Inferior parietal cortex (tissue), 1 donor: ENCODE results near the gene NINJ2.

Experiments used
- DNase-seq: peaks from one replicate; pipeline ENCODE4 v3.0.0-alpha.2; 2016; ENCODE audit errors: extremely low spot score

The NINJ2 gene

GRCh38 chr12:614411-614970 is 48.8 kb downstream of the NINJ2 start:
- no peak for DNase-seq

GRCh38 chr12:613996-614395 is 49.2 kb downstream of the NINJ2 start:
- DNase-seq = no peak

DNA sequence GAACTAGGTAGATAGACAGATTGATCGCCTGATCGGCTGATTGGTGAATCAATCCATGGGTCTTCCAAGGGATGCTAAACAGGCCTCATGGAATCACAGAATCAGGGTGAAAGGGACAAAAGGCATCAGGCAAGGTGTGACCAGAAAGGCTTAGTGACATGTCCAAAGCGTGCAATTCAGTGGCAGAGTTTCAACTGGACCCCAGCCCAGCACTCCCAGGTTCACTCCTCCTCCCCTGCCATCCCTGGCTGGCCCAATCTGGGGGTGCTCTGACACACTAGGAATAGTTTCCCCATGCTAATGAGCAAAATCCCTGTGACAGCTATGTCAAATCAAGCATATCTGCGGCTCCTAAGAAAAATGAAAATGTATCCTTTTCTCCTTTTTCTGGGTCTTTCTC is 50.4 kb downstream of the NINJ2 start:
- no peak for DNase-seq

GRCh38 chr12:612293-612692 is 51.0 kb downstream of the NINJ2 start:
- DNase-seq = no peak

DNA sequence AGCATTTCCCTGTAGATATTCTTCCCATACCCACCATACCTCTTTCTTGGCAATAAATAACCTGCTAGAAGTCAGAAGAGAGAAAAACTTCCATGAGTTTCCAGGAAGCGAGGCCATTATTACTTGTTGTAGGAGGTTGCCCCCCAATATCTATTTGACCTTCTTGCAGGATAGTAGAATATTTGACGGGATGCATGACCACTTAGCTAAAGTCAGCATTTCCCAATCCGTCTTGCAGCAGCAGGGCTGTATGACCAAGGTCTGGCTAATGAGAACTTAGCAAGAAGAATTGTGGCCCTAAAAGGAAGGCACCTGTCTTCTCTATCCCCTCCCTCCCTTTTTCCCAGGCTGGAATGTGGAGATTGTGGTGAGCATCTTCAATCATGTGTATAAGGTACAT is 51.5 kb downstream of the NINJ2 start:
- DNase-seq = no peak

DNA sequence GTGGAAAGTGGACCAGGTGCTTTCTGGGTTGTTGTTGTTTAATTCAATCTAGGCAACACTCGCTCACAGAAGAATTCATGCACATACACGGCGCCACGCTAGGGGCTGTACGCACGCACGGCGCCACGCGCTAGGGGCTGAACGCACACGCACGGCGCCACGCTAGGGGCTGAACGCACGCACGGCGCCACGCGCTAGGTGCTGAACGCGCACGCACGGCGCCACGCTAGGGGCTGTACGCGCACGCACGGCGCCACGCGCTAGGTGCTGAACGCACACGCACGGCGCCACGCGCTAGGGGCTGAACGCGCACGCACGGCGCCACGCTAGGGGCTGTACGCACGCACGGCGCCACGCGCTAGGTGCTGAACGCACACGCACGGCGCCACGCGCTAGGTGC is 54.3 kb downstream of the NINJ2 start:
- no peak for DNase-seq

- no peak for DNase-seq
Measured at GRCh38 chr12:608413-608812, 54.8 kb downstream of the NINJ2 start.

- DNase-seq = no peak
Measured at GRCh38 chr12:607541-608001, 55.7 kb downstream of the NINJ2 start.

DNA sequence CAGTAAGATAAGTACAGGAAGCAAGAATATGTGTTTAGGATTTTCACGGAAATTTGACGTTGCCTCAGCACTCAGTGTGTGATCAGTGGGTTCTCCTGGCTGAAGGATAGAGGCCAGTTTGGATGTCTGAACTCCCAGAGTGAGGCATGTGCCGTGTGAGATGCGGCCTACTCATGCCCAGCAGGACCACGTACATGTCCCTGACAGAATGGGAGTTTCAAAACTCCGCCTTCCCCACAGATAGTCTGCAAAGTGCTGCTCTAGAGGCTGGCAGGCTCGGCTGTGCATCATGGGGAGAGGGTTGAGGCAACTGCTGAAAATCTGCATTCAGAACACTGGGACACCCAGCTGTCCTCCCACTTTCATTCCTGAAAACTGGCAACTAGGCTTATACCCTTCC is 58.3 kb downstream of the NINJ2 start:
- no peak for DNase-seq

DNA sequence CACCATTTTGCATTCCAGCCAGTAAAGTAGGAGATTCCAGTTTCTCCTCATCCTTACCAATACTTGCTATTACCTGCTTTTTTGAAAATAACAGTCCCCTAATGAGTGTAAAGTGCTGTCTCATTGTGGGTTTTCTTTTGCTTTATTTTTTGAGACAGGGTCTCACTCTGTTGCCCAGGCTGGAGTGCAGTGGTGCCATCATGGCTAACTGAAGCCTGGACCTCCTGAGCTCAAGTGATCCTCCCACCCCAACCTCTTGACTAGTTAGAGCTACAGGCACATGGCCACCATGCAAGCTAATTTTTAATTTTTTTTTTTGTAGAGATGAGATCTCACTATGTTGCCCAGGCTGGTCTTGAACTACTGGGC is 60.6 kb downstream of the NINJ2 start:
- no peak for DNase-seq

GRCh38 chr12:601976-602699 is 61.1 kb downstream of the NINJ2 start:
- DNase-seq = no peak

DNA sequence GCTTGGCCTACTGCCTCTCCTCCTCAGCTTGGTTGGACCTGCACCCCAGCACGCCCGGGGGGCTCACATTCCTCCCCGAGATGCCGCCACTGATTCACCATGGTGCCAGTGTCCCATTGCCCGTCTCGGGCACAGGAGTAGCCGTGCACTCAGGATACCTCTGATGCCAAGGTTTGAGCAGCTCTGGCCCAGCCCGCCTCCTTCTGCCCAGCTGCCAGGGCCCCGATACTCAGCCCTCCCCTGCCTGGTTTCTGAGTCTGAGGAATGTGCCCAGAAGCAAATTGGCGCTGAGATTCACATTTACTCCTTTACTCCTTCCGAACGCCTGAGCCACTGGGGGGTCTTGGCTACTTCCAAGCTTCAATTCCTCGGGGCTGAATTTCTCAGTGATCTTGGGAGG is 63.5 kb downstream of the NINJ2 start:
- no peak for DNase-seq

DNA sequence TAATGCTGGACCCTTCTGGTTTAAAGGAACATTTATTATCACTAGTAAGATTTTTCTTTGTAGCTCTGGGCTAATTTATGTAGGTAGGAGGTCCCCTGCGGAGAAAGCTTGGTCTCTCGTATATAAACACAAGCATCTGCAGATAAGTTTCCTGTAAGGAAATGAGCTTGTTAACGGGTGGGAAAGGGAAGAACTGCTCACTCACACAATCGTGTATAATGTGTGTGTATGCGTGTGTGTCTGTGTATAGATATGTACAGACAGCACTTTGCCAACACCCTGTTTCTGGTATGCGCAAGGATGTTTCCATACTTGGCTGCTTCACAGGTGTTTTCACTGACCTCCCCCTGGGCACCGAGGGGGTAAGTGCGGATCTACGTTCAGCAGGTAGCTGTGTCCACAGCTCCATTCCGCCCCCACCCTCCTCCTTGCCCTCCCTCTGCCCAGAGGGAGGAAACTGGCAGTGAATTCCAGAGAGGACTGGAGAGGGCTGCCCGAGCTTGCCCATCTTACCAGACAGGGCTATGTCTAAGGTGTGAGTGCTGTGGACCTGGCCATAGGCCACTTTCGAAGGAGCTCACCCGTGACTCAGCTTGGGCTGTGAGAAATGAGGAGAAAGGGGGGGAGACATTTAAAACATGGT is 65.2 kb downstream of the NINJ2 start:
- no peak for DNase-seq

- DNase-seq = no peak
Measured at GRCh38 chr12:593396-594270, 69.6 kb downstream of the NINJ2 start.

GRCh38 chr12:592024-592505 is 71.2 kb downstream of the NINJ2 start:
- DNase-seq = no peak

DNA sequence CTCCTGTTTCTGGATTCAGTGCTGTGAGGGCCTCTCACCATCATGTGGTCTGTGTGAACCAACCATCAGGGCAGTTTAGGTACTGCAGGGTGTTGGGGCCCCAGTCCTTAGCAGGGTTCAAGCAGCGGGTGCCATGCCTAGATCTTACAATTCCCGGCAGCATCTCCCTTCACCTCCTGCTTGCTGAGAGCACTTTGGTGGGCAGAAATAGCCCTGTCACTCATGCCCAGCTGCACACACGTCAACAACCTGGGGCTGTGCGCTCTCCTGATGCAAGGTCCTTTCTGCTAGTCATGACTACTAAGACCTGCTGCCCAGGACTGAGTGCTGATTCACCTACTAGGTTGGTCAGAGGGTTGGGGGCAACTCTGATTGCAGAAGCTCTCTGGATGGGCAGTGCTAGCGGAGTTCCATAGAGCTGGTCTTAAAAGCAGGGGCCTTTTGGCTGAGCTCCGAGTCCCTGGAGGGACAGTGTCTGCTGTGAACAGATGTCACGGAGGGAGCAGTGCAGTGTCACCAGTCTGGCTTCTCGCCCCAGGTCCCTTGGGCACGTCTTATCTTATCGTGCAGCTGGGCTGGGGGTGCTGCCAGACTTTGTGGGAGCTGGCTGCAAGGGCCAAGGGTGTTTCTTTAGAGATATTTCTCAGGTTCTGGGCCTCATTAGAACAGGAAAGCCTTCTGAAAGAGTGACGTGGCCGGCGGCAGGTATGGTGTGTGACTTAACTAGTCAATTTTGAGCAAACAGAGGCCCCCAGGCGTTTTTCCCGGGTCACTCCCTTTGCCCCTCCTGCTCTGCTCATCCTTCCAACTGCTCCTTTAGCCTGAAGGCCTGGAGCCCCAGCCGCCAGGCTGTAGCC is 71.8 kb downstream of the NINJ2 start:
- DNase-seq = peak; percentile 37

DNA sequence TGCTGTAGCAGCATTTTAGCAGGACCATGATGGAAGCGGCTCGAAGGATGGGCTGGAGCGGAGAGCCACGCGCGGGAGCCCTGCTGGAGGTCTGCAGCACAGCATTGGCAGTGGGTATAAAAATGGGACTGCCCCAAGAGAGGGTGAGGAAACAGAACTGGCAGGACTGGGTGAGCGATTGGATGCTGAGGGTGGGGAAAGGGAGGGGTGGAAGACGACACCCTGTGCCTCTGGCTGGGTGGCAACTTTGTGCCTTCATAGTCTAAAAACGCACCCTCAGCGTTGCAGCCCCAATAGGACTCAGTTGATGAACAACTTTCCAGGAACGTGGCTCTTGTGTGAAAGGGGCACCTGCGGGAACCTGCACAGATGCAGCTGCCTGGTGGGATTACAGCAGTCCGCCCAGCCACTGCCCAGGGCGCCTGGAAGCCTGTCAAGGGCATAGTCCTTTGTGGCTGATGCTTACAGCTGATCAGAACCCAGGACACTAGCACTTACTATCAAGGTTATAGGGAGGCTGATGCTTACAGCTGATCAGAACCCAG is 73.0 kb downstream of the NINJ2 start:
- no peak for DNase-seq

GRCh38 chr12:588646-589045 is 74.6 kb downstream of the NINJ2 start:
- DNase-seq = no peak

GRCh38 chr12:588024-588322 is 75.3 kb downstream of the NINJ2 start:
- no peak for DNase-seq

DNA sequence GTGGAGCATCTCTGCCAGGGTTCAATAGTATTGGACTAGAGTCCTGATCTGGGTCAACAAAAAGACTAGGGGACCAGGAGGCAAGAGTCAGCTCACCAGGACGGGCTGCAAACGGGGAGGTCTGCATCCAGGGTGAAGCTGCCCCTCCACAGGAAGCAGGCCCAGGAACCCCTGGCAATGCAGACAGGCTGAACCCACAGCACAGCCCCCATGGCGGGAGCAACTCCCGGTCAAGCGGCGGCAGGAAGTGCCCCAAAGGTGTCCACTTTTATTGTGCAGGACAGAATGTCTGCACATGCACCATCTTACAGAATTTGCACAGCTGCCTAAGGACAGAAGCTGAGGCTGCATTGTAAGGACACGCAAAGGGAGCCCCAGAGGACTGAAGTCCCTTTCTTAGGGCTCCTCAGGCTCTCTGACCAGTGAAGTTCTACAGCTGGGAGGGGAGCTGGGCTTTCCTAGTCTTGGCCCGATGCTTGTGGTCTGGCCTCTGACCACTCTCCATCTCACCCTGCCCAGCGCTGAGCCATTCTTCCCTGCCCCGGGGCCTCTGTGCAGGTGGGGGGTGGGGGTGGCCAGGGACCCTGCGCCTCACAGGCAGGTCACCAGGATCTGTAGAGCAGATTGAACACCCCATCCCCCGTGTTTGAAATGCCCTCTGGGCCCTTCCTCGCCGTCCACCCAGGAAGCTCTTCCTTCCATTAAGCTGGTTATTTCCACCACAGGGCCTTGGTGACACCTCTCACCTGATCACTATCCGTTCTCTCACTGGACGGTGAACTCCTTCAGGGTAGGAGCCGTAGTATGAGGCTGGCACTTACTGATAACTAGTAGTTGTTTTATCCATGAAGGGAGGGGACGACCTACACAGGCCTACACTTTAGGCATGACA is 75.9 kb downstream of the NINJ2 start:
- DNase-seq = no peak
